ENCODE measurements around the gene PUSL1.

PUSL1 gene

GRCh38 chr1:1280782-1281481, 27.5 kb upstream of the PUSL1 start:
- no peak for DNase-seq

DNA sequence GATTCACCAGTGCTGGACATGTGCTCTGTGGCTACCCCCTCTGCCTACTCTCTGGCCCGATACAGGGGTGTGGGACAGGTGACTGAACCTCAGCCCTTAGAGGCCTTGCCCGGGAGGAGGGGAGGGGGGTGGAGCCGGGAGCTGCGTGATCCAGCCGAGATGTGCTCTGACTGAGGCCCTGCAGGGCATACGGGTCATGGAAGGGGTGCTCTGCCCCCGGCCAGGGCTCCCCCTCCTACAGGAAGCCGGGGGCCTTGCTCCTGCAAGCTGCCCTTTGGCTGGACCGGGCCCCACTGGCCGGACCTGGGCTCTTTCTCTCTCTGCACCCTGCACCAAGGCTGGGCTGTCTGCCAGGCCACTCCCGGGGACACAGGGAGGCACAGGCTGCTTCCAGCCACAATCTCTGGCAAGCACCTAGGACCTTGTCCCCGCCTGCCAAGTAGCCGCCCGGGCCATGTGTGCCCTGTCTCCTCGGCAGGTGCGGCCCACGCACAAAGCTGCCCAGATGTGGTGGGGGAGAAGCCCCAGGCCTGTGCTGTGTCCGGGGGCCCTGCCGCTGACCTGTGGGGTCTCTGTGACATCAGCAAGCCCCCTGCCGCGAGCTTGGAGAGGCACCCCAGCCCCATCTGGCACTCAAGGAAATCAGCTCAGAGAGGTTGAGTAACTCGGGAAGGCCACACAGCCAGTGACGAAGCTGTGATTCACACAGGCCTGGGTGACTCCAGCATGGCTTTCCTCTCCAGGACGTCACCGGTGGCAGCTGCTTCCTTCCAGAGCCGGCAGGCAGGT, 26.7 kb upstream of the PUSL1 start:
- DNase-seq = no peak

DNA sequence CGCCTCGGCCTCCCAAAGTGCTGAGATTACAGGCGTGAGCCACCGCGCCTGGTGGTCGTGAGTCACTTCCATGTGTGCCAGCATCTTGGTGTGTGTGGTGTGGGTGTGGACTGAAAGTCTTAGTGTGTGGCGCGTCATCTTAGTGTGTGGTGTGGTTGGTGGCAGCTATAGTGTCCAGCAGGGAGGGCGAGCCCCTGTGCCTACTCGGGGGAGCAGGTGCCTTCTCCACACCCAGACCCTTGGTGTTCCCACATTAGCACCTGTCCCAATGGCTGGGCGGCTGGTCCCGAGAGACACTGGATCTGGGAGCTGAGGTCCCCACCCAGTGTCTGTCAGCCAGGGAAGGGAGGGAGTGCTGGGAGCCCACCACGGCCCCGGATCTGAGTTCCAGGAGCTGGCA, 25.4 kb upstream of the PUSL1 start:
- no peak for DNase-seq

- no peak for DNase-seq
These were observed 24.6 kb upstream of the PUSL1 start for GRCh38 chr1:1283821-1284220.

DNA sequence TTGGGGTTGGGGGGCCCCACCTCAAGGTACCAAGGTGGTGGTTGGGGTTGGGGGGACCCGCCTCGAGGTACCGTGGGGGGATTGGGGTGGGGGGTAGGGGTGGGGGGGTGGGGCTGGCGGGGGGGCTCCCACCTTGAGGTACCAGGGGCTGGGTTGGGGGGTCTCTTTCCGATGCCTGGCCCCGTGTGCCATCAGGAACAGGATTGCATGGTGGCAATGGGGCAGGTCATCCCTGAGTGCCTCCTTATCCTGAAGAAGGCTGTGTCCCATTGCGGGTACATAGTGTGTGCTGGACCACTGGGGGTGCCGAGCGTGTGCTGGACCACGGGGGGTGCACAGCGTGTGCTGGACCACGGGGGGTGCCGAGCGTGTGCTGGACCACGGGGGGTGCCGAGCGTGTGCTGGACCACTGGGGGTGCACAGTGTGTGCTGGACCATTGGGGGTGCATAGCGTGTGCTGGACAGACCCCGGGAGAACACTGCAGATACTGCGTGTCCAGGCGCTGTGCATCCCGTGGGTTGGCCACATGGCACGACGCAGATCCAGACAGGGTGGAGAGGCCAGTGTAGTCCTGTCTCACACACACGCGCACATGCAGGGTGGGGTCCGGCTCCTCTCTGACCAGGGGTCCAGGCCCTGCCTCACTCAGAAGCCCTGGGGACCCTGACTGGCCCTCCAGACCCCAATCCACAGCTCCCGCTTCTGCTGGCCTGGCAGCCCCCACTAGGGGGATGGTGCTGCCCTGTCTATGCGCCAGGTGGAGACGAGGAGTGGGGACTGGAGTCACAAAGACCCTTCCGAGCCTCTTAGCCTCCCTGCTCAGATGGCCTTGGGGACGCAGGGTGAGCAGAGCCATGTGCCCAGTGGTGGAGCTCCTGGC, 23.9 kb upstream of the PUSL1 start:
- no peak for DNase-seq

GRCh38 chr1:1285102-1285571, 23.3 kb upstream of the PUSL1 start:
- no peak for DNase-seq

- DNase-seq = peak in 1 of 5 experiments; percentile 3
These were observed 22.6 kb upstream of the PUSL1 start for GRCh38 chr1:1285611-1286311.

GRCh38 chr1:1286313-1287261, 21.8 kb upstream of the PUSL1 start:
- DNase-seq = peak in 1 of 5 experiments; percentile 2

- no peak for DNase-seq
These were observed 20.9 kb upstream of the PUSL1 start for GRCh38 chr1:1287288-1288110.

DNA sequence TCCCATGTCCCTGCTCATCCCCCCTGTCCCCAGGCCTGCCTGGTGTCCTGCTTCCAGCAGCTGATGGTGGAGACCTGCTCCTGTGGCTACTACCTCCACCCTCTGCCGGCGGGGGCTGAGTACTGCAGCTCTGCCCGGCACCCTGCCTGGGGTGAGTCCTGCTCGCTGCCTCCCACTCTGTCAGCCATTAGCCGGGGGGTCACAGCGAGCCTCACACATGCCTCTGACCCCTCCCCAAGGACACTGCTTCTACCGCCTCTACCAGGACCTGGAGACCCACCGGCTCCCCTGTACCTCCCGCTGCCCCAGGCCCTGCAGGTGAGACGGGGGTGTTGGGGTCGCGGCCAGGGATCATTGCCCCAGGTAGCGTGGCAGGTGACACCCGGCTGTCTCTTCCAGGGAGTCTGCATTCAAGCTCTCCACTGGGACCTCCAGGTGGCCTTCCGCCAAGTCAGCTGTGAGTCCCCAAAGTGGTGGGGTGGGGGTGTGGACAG, 18.1 kb upstream of the PUSL1 start:
- peak; percentile 30 to 57 (median 44) for DNase-seq

DNA sequence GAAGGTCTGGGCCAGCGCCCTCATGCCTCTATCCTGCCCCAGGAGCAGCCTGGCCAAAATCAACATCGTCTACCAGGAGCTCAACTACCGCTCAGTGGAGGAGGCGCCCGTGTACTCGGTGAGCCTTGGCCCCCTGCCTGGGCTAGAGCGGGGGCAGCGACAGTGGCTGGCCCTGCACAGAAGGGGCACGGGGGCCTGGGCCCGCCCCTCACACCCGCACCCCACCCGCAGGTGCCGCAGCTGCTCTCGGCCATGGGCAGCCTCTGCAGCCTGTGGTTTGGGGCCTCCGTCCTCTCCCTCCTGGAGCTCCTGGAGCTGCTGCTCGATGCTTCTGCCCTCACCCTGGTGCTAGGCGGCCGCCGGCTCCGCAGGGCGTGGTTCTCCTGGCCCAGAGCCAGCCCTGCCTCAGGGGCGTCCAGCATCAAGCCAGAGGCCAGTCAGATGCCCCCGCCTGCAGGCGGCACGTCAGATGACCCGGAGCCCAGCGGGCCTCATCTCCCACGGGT, 17.3 kb upstream of the PUSL1 start:
- no peak for DNase-seq

GRCh38 chr1:1291548-1292441, 16.6 kb upstream of the PUSL1 start:
- peak in 4 of 5 experiments; percentile 45 to 75 (median 51) for DNase-seq

- no peak for DNase-seq
These were observed 16.0 kb upstream of the PUSL1 start for GRCh38 chr1:1292442-1292779.

GRCh38 chr1:1292851-1293250, 15.5 kb upstream of the PUSL1 start:
- no peak for DNase-seq

GRCh38 chr1:1293263-1294249, 14.8 kb upstream of the PUSL1 start:
- no peak for DNase-seq

DNA sequence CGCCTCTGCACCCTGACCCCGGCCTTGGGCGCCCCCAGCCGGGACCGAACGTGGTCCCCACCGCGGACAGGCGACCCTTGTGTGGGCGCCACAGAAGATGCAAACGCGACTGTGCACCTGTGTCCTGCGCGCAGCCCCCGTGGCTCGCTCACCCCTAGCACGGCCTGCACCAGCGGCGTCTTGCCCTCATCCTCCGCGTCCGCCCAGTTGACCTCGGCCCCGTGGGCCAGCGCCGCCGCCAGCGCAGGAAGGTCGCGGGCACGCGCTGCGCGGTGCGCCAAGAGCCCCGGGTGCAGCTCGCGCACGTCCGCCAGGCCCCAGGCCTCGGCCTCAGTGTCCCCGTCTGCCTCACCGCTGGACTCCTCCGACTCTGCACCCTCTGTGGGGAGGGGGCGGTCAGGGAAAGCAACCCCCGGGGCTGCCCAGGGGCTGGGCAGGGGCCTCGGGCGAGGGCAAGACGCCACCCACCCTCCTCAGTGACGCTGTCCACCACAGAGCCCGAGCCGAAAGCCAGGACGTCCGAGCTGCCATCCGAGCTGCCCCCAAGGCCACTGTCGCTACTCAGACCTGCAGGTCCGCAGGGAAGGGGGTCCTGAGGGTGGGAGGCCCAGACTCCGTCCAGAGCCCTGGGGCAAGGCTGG, 14.0 kb upstream of the PUSL1 start:
- no peak for DNase-seq
